HEK293T (cell line): ENCODE data around the gene PPP1CA.

Source experiments
- CTCF ChIA-PET: fragments of 350-600 bp; formaldehyde crosslinking; extraction: SDS; loops from one replicate; lab custom pipeline; 2021; ENCODE audit warnings: antibody characterized with exemption, inconsistent platforms; lab: Yijun Ruan, JAX
- POLR2A ChIA-PET: fragments of 350-600 bp; formaldehyde crosslinking; extraction: SDS; loops from one replicate; lab custom pipeline; 2020; ENCODE audit warnings: antibody characterized with exemption, inconsistent platforms; lab: Yijun Ruan, JAX
- DNase-seq: peaks from one replicate; pipeline ENCODE4 v3.0.0; 2012; ENCODE audit warnings: mixed read lengths; ENCODE audit errors: extremely low spot score
- ARNT ChIP-seq: fragments of 450-650 bp; IDR thresholded peaks from 2 replicates; pipeline ENCODE4 v1.6.1; 2017; ENCODE audit warnings: mild to moderate bottlenecking
- BHLHE40 ChIP-seq: fragments of 450-650 bp; IDR thresholded peaks from 2 replicates; pipeline ENCODE4 v1.6.1; 2016; ENCODE audit warnings: mild to moderate bottlenecking, moderate library complexity, borderline replicate concordance
- CTBP1 ChIP-seq: fragments of 450-650 bp; IDR thresholded peaks from 2 replicates; pipeline ENCODE4 v1.6.1; 2016; ENCODE audit warnings: borderline replicate concordance
- FOXA1 ChIP-seq: fragments of 450-650 bp; IDR thresholded peaks from 2 replicates; pipeline ENCODE4 v1.6.1; 2016; ENCODE audit warnings: mild to moderate bottlenecking
- FOXK2 ChIP-seq: fragments of 450-650 bp; IDR thresholded peaks from 2 replicates; pipeline ENCODE4 v1.6.1; 2016; ENCODE audit warnings: mild to moderate bottlenecking
- FOXM1 ChIP-seq: fragments of 450-650 bp; IDR thresholded peaks from 2 replicates; pipeline ENCODE4 v1.6.1; 2017; ENCODE audit warnings: mild to moderate bottlenecking, borderline replicate concordance
- HDGF ChIP-seq: fragments of 450-650 bp; IDR thresholded peaks from 2 replicates; pipeline ENCODE4 v1.6.1; 2017; ENCODE audit warnings: antibody characterized with exemption, borderline replicate concordance
- L3MBTL2 ChIP-seq: fragments of 450-650 bp; conservative IDR thresholded peaks from 2 replicates; pipeline ENCODE4 v1.6.1; 2016; ENCODE audit warnings: mild to moderate bottlenecking
- LEF1 ChIP-seq: fragments of 450-650 bp; IDR thresholded peaks from 2 replicates; pipeline ENCODE4 v1.6.1; 2017; ENCODE audit warnings: mild to moderate bottlenecking, borderline replicate concordance
- NFRKB ChIP-seq: fragments of 450-650 bp; IDR thresholded peaks from 2 replicates; pipeline ENCODE4 v1.6.1; 2016; ENCODE audit warnings: mild to moderate bottlenecking, moderate library complexity
- PKNOX1 ChIP-seq: fragments of 450-650 bp; IDR thresholded peaks from 2 replicates; pipeline ENCODE4 v1.6.1; 2016
- SP1 ChIP-seq: fragments of 450-650 bp; IDR thresholded peaks from 2 replicates; pipeline ENCODE4 v1.6.1; 2017
- SUZ12 ChIP-seq: fragments of 450-650 bp; IDR thresholded peaks from 2 replicates; pipeline ENCODE4 v1.6.1; 2016; ENCODE audit warnings: mild to moderate bottlenecking
- TARDBP ChIP-seq: fragments of 450-650 bp; IDR thresholded peaks from 2 replicates; pipeline ENCODE4 v1.6.1; 2016
- ZNF384 ChIP-seq: fragments of 450-650 bp; IDR thresholded peaks from 2 replicates; pipeline ENCODE4 v1.6.1; 2016

The PPP1CA gene

GRCh38 chr11:67439321-67440228 lies 37.9 kb upstream of the PPP1CA start:
- POLR2A ChIA-PET: interaction anchor here (0.7 to 4.0 kb wide), 6 partner anchors 10 to 48 kb away, joined by 3 to 14 read pairs (median 3); partner anchors contain the start of genes AIP, PPP1CA, RAD9A and TMEM134
- CTCF ChIA-PET: no interaction called here
- TF ChIP-seq L3MBTL2: no peak
- TF ChIP-seq ZNF384: no peak
- TF ChIP-seq CTBP1: no peak
- no peak for TF ChIP-seq PKNOX1
- no peak for DNase-seq

GRCh38 chr11:67438158-67438902 lies 36.7 kb upstream of the PPP1CA start:
- TF ChIP-seq PKNOX1 (no peak), LEF1 (no peak), SP1 (no peak)
- no peak for DNase-seq
- ChIA-PET CTCF (no interaction called here), POLR2A (interaction anchor here (0.6 to 4.0 kb wide), 5 partner anchors 9 to 47 kb away, joined by 3 to 14 read pairs (median 4); partner anchors contain the start of genes PPP1CA, RAD9A, RPS6KB2 and TMEM134)

- DNase-seq: no peak
- CTCF ChIA-PET: no interaction called here
- POLR2A ChIA-PET: interaction anchor here (0.6 to 4.0 kb wide), 3 partner anchors 9 to 36 kb away, joined by 4 to 14 read pairs (median 5); partner anchors contain the start of genes PPP1CA, RPS6KB2 and TMEM134
- TF ChIP-seq BHLHE40 (no peak), FOXA1 (no peak), CTBP1 (no peak), SUZ12 (no peak), ZNF384 (no peak)
Measured at GRCh38 chr11:67437809-67438157, 36.1 kb upstream of the PPP1CA start.

GRCh38 chr11:67437082-67437808 lies 35.6 kb upstream of the PPP1CA start, which contains the start of gene PTPRCAP:
PTPRCAP (minus strand) TSS chr11:67437682; CDS start chr11:67437619, 63 bp downstream.
- POLR2A ChIA-PET: interaction anchor here (1.4 to 4.0 kb wide), 2 partner anchors 31 to 36 kb away, joined by 5 to 14 read pairs; partner anchors contain the start of genes PPP1CA and TMEM134
- CTCF ChIA-PET: interaction anchor here (0.6 kb wide), 1 partner anchor 769 kb away, joined by 3 read pairs; no protein-coding TSS in a partner anchor
- TF ChIP-seq SP1 (no peak), HDGF (no peak), ZNF384 (no peak), CTBP1 (no peak), LEF1 (no peak)
- no peak for DNase-seq

- ChIA-PET POLR2A (interaction anchor here (0.6 to 4.0 kb wide), 2 partner anchors 32 to 35 kb away, joined by 3 to 14 read pairs; partner anchors contain the start of gene TMEM134), CTCF (no interaction called here)
- no peak for DNase-seq
- TF ChIP-seq TARDBP (no peak), NFRKB (no peak), PKNOX1 (no peak), ARNT (no peak), SUZ12 (no peak)
Measured at GRCh38 chr11:67436459-67437081, 34.9 kb upstream of the PPP1CA start.

GRCh38 chr11:67435727-67436458 lies 34.2 kb upstream of the PPP1CA start:
- TF ChIP-seq TARDBP (no peak), FOXK2 (no peak), LEF1 (no peak), CTBP1 (no peak), ZNF384 (no peak), FOXM1 (no peak), L3MBTL2 (no peak), SP1 (no peak), FOXA1 (no peak), NFRKB (no peak), BHLHE40 (no peak)
- POLR2A ChIA-PET: interaction anchor here (4.0 kb wide), 1 partner anchor 33 kb away, joined by 14 read pairs; the partner anchor contains the start of gene TMEM134
- CTCF ChIA-PET: no interaction called here
- DNase-seq: no peak
